Measurements from ENCODE around the gene WBP2. TPM values are rescaled to one million over a fixed set of nuclear protein-coding genes. Genes with fewer than 3 reads are reported as not detected.

WBP2 gene
- total RNA-seq, 1 donor from 2014 or later = 69.6 TPM

DNA sequence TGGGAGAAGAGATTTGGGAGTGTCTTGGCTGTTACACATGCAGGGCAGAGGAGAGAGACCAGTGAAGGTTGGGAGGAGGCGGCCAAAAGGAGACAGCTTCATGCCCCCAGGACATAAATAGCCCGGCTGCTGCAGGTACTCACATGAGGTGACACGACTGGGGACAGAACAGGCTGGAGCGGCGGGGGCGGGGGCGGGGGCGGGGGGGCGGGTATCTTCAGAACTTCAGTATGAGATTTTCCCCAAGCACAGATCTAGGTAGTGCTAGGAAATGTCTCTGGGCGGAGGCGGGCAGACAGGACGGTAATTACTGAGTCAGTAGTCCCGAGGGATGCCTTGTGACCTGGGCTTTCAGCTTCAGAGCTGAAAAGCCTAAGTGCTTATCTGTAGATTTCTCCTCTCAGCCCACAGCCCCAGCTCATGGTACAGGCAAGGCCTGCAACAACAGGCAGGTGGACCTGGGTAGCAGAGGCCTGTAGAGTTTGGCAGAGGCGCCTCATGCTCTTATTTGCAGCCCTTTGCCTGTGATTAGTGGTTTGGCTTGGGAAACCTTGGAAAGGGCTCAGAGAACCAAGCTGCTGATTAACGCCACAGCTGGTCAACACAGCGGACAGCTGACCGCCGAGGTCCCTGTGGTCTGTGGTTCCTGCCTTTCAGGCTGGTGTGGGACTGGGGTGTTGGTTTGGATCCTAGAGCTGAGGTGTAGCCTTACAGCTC is 46.1 kb downstream of the WBP2 start:
- no peak overlapping the region for H3K27ac Mint-ChIP-seq (ENCODE audit: unreplicated experiment)
- peaks cover 14% of the 10 kb centered on the region for H3K36me3 Mint-ChIP-seq (ENCODE audit: low read depth, unreplicated experiment)
- peaks cover 4% of the 10 kb centered on the region for H3K27me3 Mint-ChIP-seq (ENCODE audit: unreplicated experiment)
- no peak overlapping the region for H3K4me3 Mint-ChIP-seq (ENCODE audit: unreplicated experiment)
- TF ChIP-seq, protein P1, sequence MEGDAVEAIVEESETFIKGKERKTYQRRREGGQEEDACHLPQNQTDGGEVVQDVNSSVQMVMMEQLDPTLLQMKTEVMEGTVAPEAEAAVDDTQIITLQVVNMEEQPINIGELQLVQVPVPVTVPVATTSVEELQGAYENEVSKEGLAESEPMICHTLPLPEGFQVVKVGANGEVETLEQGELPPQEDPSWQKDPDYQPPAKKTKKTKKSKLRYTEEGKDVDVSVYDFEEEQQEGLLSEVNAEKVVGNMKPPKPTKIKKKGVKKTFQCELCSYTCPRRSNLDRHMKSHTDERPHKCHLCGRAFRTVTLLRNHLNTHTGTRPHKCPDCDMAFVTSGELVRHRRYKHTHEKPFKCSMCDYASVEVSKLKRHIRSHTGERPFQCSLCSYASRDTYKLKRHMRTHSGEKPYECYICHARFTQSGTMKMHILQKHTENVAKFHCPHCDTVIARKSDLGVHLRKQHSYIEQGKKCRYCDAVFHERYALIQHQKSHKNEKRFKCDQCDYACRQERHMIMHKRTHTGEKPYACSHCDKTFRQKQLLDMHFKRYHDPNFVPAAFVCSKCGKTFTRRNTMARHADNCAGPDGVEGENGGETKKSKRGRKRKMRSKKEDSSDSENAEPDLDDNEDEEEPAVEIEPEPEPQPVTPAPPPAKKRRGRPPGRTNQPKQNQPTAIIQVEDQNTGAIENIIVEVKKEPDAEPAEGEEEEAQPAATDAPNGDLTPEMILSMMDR (IDR thresholded peaks at IDR 0.05; ENCODE audit: unreplicated experiment) = no peak
- H3K9me3 Mint-ChIP-seq (ENCODE audit: unreplicated experiment) = no peaks in the 10 kb centered on the region
- no peaks in the 10 kb centered on the region for H3K4me1 Mint-ChIP-seq (ENCODE audit: unreplicated experiment)
- no peak for DNase-seq (ENCODE audit: low spot score)

DNA sequence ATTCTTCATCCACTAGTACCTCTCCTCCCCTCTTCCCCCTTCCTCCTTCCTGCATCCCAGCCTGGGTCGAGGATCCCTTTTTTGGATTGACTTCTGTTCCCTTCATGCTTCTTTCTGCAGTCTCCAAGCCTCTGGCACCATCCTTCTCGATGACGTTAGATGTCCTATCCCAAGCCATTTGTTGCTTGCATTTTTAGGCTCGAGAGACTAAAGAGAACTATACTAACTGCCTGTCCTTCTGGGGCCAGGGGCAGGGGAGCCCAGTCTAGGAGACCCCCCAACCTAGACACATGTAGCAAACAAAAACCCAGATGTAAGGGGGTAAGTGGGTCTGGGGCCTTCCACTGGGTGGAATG is 46.6 kb downstream of the WBP2 start:
- Mint-ChIP-seq H3K4me1 (ENCODE audit: unreplicated experiment) (no peaks in the 10 kb centered on the region), H3K27me3 (ENCODE audit: unreplicated experiment) (peaks cover 2% of the 10 kb centered on the region), H3K36me3 (ENCODE audit: low read depth, unreplicated experiment) (peaks cover 11% of the 10 kb centered on the region), H3K27ac (ENCODE audit: unreplicated experiment) (no peak overlapping the region), H3K9me3 (ENCODE audit: unreplicated experiment) (no peaks in the 10 kb centered on the region), H3K4me3 (ENCODE audit: unreplicated experiment) (no peak overlapping the region)
- DNase-seq (ENCODE audit: low spot score) = no peak
- TF ChIP-seq, protein P1 (IDR thresholded peaks at IDR 0.05; ENCODE audit: unreplicated experiment) = no peak

DNA sequence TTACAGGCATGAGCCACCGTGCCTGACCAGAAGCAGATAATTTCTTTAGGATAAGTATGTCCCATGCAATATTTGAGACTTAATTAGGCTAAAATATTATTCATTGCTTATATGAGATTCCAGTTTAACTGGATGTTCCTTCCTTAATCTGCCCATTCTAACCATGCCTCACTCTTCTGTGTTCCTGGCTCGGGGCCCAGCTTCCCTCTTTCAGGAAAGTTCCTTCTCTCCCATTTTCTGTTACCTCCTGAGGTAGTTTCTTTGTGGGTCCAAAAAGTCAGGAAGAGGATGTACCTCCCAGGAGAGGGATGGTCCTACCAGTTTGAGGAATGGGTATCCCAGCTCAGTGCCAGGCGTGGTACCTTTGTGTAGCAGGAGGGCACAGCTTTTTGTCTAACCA is 47.3 kb downstream of the WBP2 start:
- H3K9me3 Mint-ChIP-seq (ENCODE audit: unreplicated experiment) = no peaks in the 10 kb centered on the region
- DNase-seq (ENCODE audit: low spot score) = no peak
- no peak overlapping the region for H3K4me3 Mint-ChIP-seq (ENCODE audit: unreplicated experiment)
- peaks cover 11% of the 10 kb centered on the region for H3K36me3 Mint-ChIP-seq (ENCODE audit: low read depth, unreplicated experiment)
- H3K27ac Mint-ChIP-seq (ENCODE audit: unreplicated experiment) = no peak overlapping the region
- peaks cover 2% of the 10 kb centered on the region for H3K27me3 Mint-ChIP-seq (ENCODE audit: unreplicated experiment)
- H3K4me1 Mint-ChIP-seq (ENCODE audit: unreplicated experiment) = no peaks in the 10 kb centered on the region
- TF ChIP-seq, protein P1 (IDR thresholded peaks at IDR 0.05; ENCODE audit: unreplicated experiment) = no peak

DNA sequence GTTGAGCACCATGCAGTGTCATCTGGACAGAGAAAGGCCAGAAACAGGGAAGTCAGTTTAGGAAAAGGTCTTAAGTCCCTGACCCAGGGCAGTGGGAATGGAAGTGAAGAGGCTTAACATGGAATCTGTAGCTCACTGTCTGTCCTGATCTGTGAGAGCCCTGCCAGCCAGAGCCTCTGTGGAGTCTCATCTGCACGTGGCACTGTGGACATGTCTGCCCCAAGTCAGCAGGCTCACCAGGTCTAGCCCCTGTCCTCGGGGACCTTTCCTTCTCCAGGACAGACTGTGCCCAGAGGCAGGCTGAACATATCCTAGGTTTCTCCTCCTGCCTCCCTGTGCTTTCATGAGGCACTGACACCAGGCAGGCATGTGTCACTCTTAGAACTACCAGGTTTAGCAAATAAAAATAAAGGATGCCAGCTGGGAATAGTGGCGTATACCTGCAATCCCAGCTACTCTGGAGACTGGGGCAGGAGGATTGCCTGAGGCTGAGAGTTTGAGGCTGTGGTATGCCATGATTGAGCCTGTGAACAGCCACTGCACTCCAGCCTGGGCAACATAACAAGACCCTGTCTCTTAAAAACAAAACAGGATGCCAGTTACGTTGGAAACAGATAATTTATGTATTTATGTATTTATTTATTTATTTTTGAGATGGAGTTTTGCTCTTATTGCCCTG is 48.2 kb downstream of the WBP2 start:
- H3K27ac Mint-ChIP-seq (ENCODE audit: unreplicated experiment) = no peak overlapping the region
- H3K27me3 Mint-ChIP-seq (ENCODE audit: unreplicated experiment) = no peaks in the 10 kb centered on the region
- no peaks in the 10 kb centered on the region for H3K4me1 Mint-ChIP-seq (ENCODE audit: unreplicated experiment)
- TF ChIP-seq, protein P1 (IDR thresholded peaks at IDR 0.05; ENCODE audit: unreplicated experiment) = no peak
- H3K36me3 Mint-ChIP-seq (ENCODE audit: low read depth, unreplicated experiment) = peaks cover 7% of the 10 kb centered on the region
- H3K4me3 Mint-ChIP-seq (ENCODE audit: unreplicated experiment) = no peak overlapping the region
- H3K9me3 Mint-ChIP-seq (ENCODE audit: unreplicated experiment) = no peaks in the 10 kb centered on the region
- DNase-seq (ENCODE audit: low spot score) = no peak

DNA sequence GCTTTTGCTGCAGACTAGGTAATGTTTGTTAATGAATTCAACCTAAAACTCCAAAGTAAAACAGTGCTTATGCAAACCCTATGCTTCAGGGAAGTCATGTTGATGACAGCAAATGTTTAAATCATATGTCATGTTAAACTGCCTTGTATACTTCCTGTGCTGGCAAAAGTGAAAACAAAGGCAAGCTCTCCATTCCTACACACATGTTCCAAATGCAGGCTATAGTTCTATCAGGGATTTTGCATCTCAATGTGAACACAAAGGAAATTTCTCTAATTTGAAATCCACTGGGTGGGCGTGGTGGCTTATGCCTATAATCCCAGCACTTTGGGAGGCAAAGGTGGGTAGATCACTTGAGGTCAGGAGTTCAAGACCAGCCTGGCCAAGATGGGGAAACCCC is 51.3 kb downstream of the WBP2 start:
- no peak for DNase-seq (ENCODE audit: low spot score)
- Mint-ChIP-seq H3K36me3 (ENCODE audit: low read depth, unreplicated experiment) (peaks cover 18% of the 10 kb centered on the region), H3K9me3 (ENCODE audit: unreplicated experiment) (no peaks in the 10 kb centered on the region), H3K4me3 (ENCODE audit: unreplicated experiment) (no peak overlapping the region), H3K27me3 (ENCODE audit: unreplicated experiment) (no peaks in the 10 kb centered on the region), H3K4me1 (ENCODE audit: unreplicated experiment) (no peaks in the 10 kb centered on the region), H3K27ac (ENCODE audit: unreplicated experiment) (no peak overlapping the region)
- TF ChIP-seq, protein P1 (IDR thresholded peaks at IDR 0.05; ENCODE audit: unreplicated experiment) = no peak
